Motor neuron (in vitro differentiated cells): ENCODE measurements around the gene OR52N5. TPM values are rescaled to one million over a fixed set of nuclear protein-coding genes. Genes with fewer than 3 reads are reported as not detected.
A peak's percentile ranks its signal among the peaks of the same experiment; 100 is the strongest.

ENCODE experiments used
- ATAC-seq, 8 experiments: fragments of 200-7000 bp; cut with Tn5 transposase; replicated peaks in 6 of 8; 2 replicates each; pipeline ENCODE4 v1.8.0; 2021; ENCODE audit warnings: mild to moderate bottlenecking in 8 of 8, moderate library complexity in 8 of 8
- H3K27ac ChIP-seq, 2 donors: fragments of 250-450 bp; sonication (Bioruptor Pico); 2 replicates each; pipeline ENCODE4 v1.9.0; 2021; ENCODE audit warnings: antibody characterized with exemption in 2 of 2, mild to moderate bottlenecking in 2 of 2, moderate library complexity in 1 of 2
- H3K4me1 ChIP-seq, 2 donors: fragments of 250-450 bp; sonication (Bioruptor Pico); replicated peaks in 1 of 2; 2 replicates each; pipeline ENCODE4 v1.6.1; 2021; ENCODE audit warnings: antibody characterized with exemption in 2 of 2, mild to moderate bottlenecking in 2 of 2, moderate library complexity in 1 of 2
- H3K4me3 ChIP-seq, 5 donors: fragments of 250-450 bp; sonication (Bioruptor Pico); 2 replicates each; pipeline ENCODE4 v1.9.0; 2021; ENCODE audit warnings: antibody characterized with exemption in 5 of 5, mild to moderate bottlenecking in 5 of 5, moderate library complexity in 4 of 5
- WGBS, 10 experiments: fragments of 450-650 bp; shearing (Covaris generic); methylation state at CpG; one replicate each; pipeline ENCODE4 v1.0.0; 2022; 5-methylcytosine and 5-hydroxymethylcytosine counted together
- in situ Hi-C, 9 experiments: fragments of 400-800 bp; cut with MboI; loops; one replicate each; pipeline ENCODE4 v1.15.0; 2021; ENCODE audit warnings: low sequenced_read_pairs in 9 of 9, low pct_unique_long_range_greater_than_20kb in 2 of 9; ENCODE audit not compliant: unreplicated experiment in 9 of 9
- total RNA-seq, 8 experiments: library from RNA; unstranded; fragments of 300-600 nt; gene quantifications; 2 replicates each; pipeline versions ENCODE4 v1.2.3 to v1.2.4, GENCODE V29; 2022

Gene OR52N5
- total RNA-seq, 8 experiments from 2014 or later = 0.05 to 0.47 TPM; not detected in 6

- 67 to 100% (median 100%) methylated on average over 1 of the region's 1 CpG; no CpG with 5 or more reads in 3 of the 10 experiments for WGBS, 10 experiments
- Histone ChIP-seq H3K4me3 (no peak within 1 kb of the TSS), H3K4me1 (no peaks in the 10 kb centered on the region), H3K27ac (no peak within 1 kb of the TSS)
- no peak for ATAC-seq
- in situ Hi-C loops = no loop called here
Measured at GRCh38 chr11:5753943-5754342, 29.2 kb downstream of the OR52N5 start, which contains the start of gene OR52N4. OR52N4 (plus strand) TSS chr11:5754243; CDS start chr11:5754741, 498 bp downstream.

DNA sequence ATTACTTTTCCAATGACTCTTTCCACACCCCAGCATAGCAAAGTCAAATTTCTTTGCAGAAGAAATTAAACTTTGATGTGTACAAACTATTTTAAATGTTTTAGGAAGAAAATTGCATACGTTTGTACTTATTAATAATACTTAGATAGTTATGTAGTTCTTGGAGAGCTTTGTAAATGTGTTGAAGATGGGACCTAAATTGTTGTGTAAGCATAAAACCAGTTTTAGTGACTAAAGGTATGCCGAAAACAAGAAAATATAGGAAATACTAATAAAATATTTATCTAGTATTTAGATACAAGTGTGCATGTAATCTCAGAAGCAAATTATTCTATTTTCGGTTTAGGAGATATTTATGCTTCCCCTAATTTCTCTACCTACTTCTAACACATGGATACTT, 33.3 kb downstream of the OR52N5 start:
- in situ Hi-C loops = no loop called here
- Histone ChIP-seq H3K4me3 (no peak overlapping the region), H3K4me1 (peaks cover 0 to 2% of the 10 kb centered on the region in 2 donors), H3K27ac (no peak overlapping the region)
- ATAC-seq = no peak
- WGBS, 10 experiments = 23 to 100% (median 82%) methylated on average over 2 to 3 of the region's 3 CpGs

GRCh38 chr11:5746614-5747013, 36.5 kb downstream of the OR52N5 start:
- no peak overlapping the region for H3K4me3 ChIP-seq
- in situ Hi-C loops = no loop called here
- H3K4me1 ChIP-seq = peaks cover 0 to 2% of the 10 kb centered on the region in 2 donors
- H3K27ac ChIP-seq = no peak overlapping the region
- ATAC-seq = peak in 3 of 8 experiments; percentile 49 to 73 (median 65)
- 13 to 100% (median 86%) methylated on average over 1 to 3 of the region's 3 CpGs; no CpG with 5 or more reads in 1 of the 10 experiments for WGBS, 10 experiments

- Histone ChIP-seq H3K4me3 (no peak overlapping the region), H3K4me1 (peaks cover 10 to 23% of the 10 kb centered on the region in 2 donors), H3K27ac (no peak overlapping the region)
- in situ Hi-C loops = no loop called here
- ATAC-seq = peak in 7 of 8 experiments; percentile 4 to 67 (median 20)
- 10 to 100% (median 86%) methylated on average over 1 of the region's 1 CpG; no CpG with 5 or more reads in 3 of the 10 experiments for WGBS, 10 experiments
Measured at GRCh38 chr11:5738431-5738830, 44.7 kb downstream of the OR52N5 start.

GRCh38 chr11:5737670-5738392, 45.3 kb downstream of the OR52N5 start:
- H3K4me3 ChIP-seq = no peak overlapping the region
- H3K27ac ChIP-seq = no peak overlapping the region
- ATAC-seq = peak in 7 of 8 experiments; percentile 33 to 79 (median 65)
- WGBS, 10 experiments = 33 to 62% (median 41%) methylated on average over 2 to 6 of the region's 6 CpGs; no CpG with 5 or more reads in 1 of the 10 experiments
- in situ Hi-C loops = no loop called here
- peaks cover 10 to 23% of the 10 kb centered on the region in 2 donors for H3K4me1 ChIP-seq

DNA sequence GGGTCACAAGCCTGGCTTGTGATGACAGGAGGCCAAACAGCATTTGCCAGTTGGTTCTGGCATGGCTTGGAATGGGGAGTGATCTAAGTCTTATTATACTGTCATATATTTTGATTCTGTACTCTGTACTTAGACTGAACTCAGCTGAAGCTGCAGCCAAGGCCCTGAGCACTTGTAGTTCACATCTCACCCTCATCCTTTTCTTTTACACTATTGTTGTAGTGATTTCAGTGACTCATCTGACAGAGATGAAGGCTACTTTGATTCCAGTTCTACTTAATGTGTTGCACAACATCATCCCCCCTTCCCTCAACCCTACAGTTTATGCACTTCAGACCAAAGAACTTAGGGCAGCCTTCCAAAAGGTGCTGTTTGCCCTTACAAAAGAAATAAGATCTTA, 46.1 kb downstream of the OR52N5 start:
- ATAC-seq = peak in 7 of 8 experiments; percentile 39 to 92 (median 83)
- H3K4me1 ChIP-seq = peaks cover 10 to 23% of the 10 kb centered on the region in 2 donors
- H3K27ac ChIP-seq = no peak overlapping the region
- H3K4me3 ChIP-seq = no peak overlapping the region
- in situ Hi-C loops = no loop called here

DNA sequence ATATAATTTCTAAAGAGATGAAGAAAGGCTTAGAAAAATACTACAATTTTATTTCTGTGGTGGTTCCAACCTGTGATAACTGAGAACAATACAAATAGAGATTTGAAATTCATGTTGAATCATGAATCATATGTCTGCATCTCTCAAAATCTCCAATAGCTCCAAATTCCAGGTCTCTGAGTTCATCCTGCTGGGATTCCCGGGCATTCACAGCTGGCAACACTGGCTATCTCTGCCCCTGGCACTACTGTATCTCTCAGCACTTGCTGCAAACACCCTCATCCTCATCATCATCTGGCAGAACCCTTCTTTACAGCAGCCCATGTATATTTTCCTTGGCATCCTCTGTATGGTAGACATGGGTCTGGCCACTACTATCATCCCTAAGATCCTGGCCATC, 46.8 kb downstream of the OR52N5 start, which contains the start of gene OR56B1:
TSS of gene OR56B1 (plus strand) at position 53 of the 400 bp plus-strand sequence. CDS start at position 122, 69 bp downstream.
- no peak for ATAC-seq

GRCh38 chr11:5727691-5728090, 55.5 kb downstream of the OR52N5 start:
- in situ Hi-C loops = no loop called here
- no peak overlapping the region for H3K27ac ChIP-seq
- no peak for ATAC-seq
- no peak overlapping the region for H3K4me3 ChIP-seq
- no peaks in the 10 kb centered on the region for H3K4me1 ChIP-seq
- 0 to 100% (median 61%) methylated on average over 1 of the region's 1 CpG; no CpG with 5 or more reads in 2 of the 10 experiments for WGBS, 10 experiments

More for the DNA sequence above, 46.8 kb downstream of the OR52N5 start, which contains the start of gene OR56B1:
- H3K4me3 ChIP-seq = no peak within 1 kb of the TSS
- H3K27ac ChIP-seq = no peak within 1 kb of the TSS
- in situ Hi-C loops = no loop called here
- WGBS, 10 experiments = 80 to 100% (median 100%) methylated on average over 1 of the region's 1 CpG; no CpG with 5 or more reads in 6 of the 10 experiments
- peaks cover 10 to 23% of the 10 kb centered on the region in 2 donors for H3K4me1 ChIP-seq

DNA sequence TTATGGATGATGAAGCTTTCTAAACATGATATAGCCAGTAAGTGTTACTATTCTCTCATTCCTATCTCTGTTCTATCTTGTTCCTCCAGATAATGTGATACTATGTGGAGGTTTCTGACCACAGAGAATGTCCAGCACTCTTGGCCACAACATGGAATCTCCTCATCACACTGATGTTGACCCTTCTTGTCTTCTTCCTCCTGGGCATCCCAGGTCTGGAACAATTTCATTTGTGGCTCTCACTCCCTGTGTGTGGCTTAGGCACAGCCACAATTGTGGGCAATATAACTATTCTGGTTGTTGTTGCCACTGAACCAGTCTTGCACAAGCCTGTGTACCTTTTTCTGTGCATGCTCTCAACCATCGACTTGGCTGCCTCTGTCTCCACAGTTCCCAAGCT, 56.8 kb downstream of the OR52N5 start:
- 88 to 100% methylated on average over 1 of the region's 1 CpG; no CpG with 5 or more reads in 8 of the 10 experiments for WGBS, 10 experiments

More for the DNA sequence above, 56.8 kb downstream of the OR52N5 start:
- Histone ChIP-seq H3K27ac (no peak overlapping the region), H3K4me3 (no peak overlapping the region), H3K4me1 (no peaks in the 10 kb centered on the region)
- in situ Hi-C loops = no loop called here
- ATAC-seq = no peak

Other genes with a start within 250 kb of the OR52N5 start
- gene OR52H1, start 234.8 kb downstream of the OR52N5 start, total RNA-seq = under 1 TPM in 7 of 8 experiments, not detected in 1; 0.17 to 0.87 (median 0.47) TPM
- 1 to 10 TPM in 2 of 8 experiments, under 1 TPM in 3, not detected in 3; 0.25 to 1.4 (median 0.67) TPM for gene OR52B6, start 202.5 kb downstream of the OR52N5 start, total RNA-seq
- gene TRIM6, start 186.7 kb downstream of the OR52N5 start, total RNA-seq = 1 to 10 TPM; 1.2 to 9.0 (median 2.1) TPM
- 1 to 10 TPM in 4 of 8 experiments, under 1 TPM in 4; 0.16 to 9.7 (median 2.2) TPM for gene TRIM34, start 158.4 kb downstream of the OR52N5 start, total RNA-seq
- gene TRIM5, start 98.3 kb downstream of the OR52N5 start, total RNA-seq = 10 to 100 TPM; 13.4 to 60.6 (median 23.7) TPM
- 100 to 1,000 TPM in 4 of 8 experiments, 10 to 100 TPM in 4; 31.4 to 246 (median 75.3) TPM for gene TRIM22, start 93.6 kb downstream of the OR52N5 start, total RNA-seq
- gene OR56B1, start 46.9 kb downstream of the OR52N5 start, total RNA-seq = under 1 TPM in 6 of 8 experiments, not detected in 2; 0.08 to 0.43 (median 0.18) TPM
- under 1 TPM in 7 of 8 experiments, not detected in 1; 0.21 to 0.81 (median 0.38) TPM for gene OR52N4, start 29.1 kb downstream of the OR52N5 start, total RNA-seq
- under 1 TPM in 1 of 8 experiments, not detected in 7; 0.19 TPM for gene OR52N1, start 7.9 kb upstream of the OR52N5 start, total RNA-seq
- under 1 TPM in 1 of 8 experiments, not detected in 7; 0.66 TPM for gene OR52N2, start 25.6 kb upstream of the OR52N5 start, total RNA-seq
- gene OR52E6, start 58.5 kb upstream of the OR52N5 start, total RNA-seq = under 1 TPM in 1 of 8 experiments, not detected in 7; 0.52 TPM
- under 1 TPM in 2 of 8 experiments, not detected in 6; 0.18 to 0.28 TPM for gene OR52E8, start 74.3 kb upstream of the OR52N5 start, total RNA-seq
- gene OR52E4, start 97.3 kb upstream of the OR52N5 start, total RNA-seq = under 1 TPM in 3 of 8 experiments, not detected in 5; 0.05 to 0.52 (median 0.17) TPM
- under 1 TPM in 2 of 8 experiments, not detected in 6; 0.19 to 0.24 TPM for gene OR52E5, start 109.9 kb upstream of the OR52N5 start, total RNA-seq
- gene OR56A3, start 158.9 kb upstream of the OR52N5 start, total RNA-seq = under 1 TPM in 5 of 8 experiments, not detected in 3; 0.08 to 0.80 (median 0.10) TPM
- gene OR56A5, start 185.1 kb upstream of the OR52N5 start, total RNA-seq = 1 to 10 TPM in 1 of 8 experiments, under 1 TPM in 2, not detected in 5; 0.32 to 1.6 (median 0.84) TPM
- gene OR52L1, start 203.6 kb upstream of the OR52N5 start, total RNA-seq = under 1 TPM in 2 of 8 experiments, not detected in 6; 0.21 to 0.62 TPM
- under 1 TPM in 4 of 8 experiments, not detected in 4; 0.10 to 0.76 (median 0.15) TPM for gene OR56A4, start 223.6 kb upstream of the OR52N5 start, total RNA-seq
- under 1 TPM in 6 of 8 experiments, not detected in 2; under 0.01 to 0.38 (median 0.12) TPM for gene OR56A1, start 247.4 kb upstream of the OR52N5 start, total RNA-seq